HG02798 (cell line): Measurements from ENCODE around the gene PITPNM1.

ENCODE experiments used
- ATAC-seq: cut with Tn5 transposase; IDR thresholded peaks from one replicate; pipeline ENCODE4 v1.9.1; 2021; ENCODE audit warnings: mild to moderate bottlenecking; ENCODE audit not compliant: unreplicated experiment, poor library complexity

PITPNM1 gene

DNA sequence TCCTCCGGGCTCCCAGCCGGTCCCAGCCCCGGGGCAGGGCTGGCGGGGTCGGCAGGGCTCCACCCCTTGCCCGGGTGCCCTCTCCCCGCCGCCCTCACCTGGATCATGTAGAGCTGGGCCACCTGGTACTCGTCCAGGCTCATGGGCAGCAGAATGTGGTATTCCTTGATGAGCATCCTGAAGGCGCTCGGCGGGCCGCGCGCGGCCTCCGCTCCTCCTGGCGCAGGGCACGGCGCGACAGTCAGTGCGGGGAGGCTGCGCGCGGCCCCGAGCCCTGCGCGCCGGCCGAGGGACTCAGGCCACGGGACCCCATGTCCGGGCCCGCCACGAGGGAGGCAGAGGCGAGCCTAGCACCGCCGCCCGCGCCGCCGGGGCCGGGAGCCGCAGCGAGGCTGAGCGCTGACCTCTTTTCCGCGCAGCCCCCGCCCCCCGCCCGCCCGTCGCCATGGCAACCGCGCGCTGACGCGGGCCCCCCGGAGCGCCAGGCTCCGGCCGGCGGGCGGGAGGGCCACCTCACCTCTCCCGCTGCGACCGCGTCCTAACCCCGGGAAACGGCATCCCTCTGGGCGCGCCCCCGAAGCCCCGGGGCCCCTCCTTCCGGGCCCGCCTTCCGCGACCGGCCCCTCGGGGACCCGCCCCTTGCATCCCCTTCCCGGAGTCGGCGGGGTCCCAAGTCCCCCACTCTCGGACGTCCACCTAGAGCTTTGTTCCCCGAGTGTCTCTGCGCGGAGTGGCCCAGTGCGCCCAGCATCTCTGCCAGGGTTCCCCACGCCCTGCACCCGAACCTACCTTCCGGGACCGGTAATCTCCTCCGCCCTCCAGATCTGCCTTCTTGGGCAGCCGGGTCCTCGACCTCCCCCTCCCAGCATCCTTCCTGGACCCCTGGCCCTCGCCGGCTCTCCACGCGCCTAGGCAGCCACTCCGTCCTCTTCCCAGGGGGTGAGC, 886 bp downstream of the PITPNM1 start:
- no peak for ATAC-seq

DNA sequence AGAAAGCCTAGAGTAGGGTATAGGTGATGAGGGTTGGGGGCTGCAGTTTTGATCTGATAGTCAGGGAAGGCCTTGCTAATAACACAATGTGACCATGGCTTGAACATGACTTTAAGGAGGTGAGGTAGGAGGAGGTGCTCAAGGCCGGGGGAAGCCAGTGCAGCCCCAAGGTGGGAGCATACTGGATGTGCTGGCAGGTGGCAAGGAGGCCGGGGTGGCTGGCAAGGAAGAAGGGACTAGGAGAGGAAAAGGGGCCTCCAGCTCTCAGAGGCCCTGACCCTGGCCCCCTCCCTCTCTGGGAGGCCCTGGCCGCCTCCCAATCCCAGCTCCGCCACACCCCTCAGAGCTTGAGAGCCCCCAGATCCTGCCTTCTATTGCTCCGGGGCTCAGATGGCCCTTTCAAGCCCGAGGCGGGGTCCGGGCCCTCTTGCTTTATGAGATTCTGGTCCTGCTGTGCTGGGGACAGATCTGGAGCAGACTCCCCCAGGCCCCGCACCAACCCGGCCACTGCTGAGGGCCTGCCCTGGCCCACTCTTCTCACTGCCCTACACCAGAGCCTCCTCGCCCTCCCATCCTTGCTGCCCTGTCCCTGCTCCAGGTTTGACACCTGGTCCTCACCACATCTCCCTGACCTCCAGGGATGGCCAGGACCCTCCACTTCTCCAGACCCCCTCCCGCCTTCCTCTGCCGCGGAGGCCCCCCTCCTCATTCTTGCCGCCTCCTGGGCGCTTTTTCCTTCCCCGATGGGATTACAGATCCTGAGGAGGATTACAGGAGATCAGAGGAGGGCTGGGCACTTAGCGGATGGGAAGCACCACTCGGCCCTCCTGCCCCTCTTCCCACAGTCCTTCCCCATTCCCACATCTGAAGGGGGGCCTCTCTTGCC, 1.8 kb downstream of the PITPNM1 start:
- ATAC-seq: no peak

DNA sequence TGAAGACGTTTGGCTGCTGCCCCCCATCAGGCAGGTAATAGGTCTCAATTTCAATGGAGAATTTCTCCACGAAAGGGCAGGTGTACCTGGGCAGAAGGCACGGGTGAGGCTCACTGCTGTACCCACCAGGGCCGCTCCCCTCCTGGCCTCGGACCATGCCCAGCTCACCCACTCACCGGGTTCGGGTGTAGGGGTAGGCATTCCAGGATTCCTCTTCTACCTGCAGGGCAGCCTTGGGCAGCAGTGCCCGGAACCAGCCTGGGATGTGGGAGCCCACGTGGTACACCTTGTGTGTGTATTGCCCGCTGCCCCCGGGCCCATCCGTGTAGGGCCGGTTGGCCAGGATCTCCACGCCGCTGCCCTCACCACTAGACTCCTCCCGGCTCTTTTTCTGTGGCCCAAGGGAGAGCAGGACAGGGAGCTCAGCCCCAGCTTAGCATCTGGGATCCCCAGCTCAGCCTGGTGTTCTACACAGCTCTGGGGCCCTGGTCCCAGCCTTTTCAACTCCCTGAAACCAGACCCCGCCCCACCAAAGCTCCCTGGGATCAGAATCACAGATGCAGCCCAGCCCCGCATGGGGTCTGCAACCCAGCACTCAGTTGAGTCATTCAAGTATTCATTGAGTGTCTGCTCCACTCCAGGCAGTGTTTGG, 2.7 kb downstream of the PITPNM1 start:
- no peak for ATAC-seq

DNA sequence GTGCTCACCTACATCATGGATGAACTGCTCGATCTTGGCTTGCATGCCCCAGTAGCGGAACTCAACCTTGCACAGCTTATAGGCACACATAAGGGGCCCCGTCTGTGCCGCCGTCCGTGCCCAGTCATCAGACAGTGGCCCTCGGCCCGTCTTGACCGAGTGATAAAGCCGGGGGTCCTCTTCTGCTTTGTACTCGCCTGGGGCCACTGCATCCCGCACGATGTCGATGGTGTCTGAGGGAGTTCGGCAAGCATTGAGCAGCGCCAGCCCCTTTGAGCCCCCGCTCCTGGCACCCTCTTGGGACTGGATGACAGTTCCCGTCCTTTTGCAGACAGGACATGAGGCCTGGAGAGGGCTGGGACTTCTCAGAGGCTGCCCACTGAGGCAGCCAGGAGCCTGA, 3.3 kb downstream of the PITPNM1 start:
- no peak for ATAC-seq

DNA sequence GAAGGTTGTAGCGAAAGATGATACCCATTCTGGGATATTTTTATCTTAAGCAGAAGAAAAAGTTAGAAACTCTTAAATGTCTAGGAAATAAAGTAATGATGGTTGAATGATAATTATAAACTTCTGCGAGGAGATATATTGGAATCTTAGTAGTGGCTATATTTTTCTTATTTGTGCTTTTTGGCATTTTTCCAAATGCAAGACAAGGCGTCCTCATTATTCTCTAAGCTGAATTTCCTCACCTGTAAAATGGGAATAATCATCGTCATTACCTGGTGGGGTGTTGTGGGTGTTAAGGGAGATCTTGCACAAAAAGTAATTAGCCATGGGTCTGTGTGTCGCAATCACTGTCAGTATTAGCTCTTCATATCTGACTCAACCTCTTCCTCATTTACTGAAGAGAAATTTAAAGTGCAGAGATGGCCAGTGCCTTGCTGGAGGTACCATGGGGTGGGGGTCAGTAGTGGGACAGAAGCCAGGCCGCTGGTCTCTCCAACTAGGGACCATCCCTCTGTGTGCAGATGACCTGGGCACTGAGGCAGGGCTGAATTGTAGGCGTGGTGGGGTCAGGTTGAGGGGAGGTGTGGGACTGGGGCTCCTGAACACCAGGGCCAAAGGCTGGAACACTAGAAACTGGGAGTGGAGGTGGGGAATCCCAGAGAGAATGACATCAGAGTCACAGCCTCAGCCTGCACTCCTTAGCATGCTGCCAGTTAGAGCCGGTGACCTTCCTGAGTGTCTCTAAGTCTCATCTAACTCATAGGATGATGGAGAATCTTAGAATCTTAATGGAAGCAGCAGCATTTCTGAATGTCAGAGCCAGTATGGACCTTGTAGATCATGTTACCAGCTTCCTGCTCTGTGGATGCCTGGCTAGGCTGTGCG, 4.1 kb downstream of the PITPNM1 start:
- ATAC-seq: no peak

DNA sequence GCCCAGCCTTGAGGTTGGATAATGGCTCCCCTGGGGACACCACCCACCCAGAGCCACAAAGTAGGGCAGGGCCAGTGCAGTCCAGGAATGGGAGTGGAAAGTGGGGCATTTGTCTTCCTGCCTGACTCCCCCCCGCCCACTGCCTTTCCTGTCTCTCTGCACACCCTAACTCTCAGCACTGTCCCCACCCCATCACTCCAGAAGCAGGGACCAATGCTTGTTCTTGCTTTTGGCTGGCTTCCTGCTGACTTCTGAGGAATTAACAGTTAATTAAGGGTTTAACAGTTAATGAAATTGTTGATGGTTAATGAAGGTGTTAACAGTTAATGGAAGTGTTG, 4.7 kb downstream of the PITPNM1 start:
- ATAC-seq: no peak

DNA sequence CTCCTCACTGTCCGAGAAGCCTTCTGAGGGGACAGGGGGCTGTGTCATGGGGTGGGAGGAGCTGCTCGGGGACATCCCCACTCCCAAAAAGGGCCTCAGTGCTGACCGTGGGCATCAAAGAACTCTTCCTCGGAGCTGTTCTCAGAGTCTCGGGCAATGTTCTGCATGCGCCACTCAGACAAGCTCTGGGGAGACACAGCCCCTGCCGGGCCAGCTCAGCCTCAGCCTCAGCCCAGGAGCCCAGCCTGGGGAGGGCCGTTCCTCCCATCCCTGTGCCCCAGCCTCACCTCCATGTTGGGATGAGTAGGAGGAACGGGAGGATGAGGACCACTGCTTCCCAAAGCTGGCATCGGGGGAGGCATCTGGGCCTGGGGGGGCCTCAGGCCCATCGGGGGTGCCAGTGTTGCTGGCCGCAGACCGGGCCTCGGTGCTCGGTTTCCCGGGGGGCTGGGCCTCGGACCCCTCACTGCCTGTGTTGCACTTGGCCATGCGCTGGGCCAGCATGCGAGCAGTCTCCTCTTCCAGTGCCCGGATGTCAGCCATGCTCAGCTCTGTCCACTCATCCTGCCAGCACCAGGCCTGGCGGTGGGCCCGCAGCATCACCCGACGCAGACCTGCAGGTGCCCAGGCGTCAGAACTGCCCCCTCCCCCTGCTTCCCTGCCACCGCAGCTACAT, 5.2 kb downstream of the PITPNM1 start:
- no peak for ATAC-seq

DNA sequence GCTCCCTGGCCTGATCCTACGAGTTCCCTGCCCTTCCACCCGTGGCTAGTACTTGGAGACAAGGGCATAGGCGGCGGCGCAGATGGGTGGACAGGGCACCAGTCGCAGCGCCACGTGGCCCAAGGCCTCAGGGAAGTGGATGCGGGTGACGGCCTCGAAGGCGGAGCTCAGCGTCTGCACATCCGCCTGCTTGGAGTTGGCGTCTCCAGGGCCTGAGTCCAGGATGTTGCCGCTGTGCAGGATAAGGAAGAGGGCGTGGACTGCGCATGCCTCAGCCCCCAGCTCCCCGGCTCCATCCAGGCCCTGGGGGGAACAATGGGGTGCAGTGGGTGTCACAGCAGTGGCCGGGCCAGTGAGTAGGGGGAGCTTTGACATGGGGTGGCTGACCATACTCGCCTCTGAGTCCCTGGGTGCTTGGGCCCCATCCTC, 6.6 kb downstream of the PITPNM1 start:
- no peak for ATAC-seq

DNA sequence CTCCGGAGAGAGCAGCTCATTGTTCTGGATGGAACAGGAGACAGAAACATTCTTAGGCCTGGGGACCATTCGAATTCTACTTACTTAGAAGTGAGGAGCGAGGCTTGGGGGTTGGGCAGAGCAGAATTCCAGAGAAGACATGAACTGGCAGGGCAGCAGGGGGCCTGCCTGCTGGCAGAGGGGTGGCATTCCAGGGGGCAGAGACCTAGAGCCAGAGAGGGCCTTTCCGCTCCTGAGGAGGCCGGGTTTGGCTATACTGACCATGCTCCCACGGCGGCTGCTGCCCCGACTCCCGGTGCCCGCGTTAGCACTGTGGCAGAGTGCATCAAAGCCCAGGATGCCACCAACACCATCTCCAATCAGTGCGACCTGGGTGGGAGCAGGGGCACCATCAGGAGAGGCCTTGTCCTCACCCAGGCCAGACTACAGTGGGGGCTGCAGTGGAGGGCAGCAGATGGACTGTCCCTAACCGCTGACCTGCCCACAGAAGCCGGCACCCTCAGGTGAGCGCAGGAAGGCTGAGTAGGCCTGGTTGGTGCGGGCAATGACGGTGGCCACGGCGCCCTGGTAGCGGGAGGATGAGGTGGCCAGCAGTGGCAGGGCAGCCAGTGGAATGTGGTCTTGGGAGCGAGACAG, 7.4 kb downstream of the PITPNM1 start:
- no peak for ATAC-seq

DNA sequence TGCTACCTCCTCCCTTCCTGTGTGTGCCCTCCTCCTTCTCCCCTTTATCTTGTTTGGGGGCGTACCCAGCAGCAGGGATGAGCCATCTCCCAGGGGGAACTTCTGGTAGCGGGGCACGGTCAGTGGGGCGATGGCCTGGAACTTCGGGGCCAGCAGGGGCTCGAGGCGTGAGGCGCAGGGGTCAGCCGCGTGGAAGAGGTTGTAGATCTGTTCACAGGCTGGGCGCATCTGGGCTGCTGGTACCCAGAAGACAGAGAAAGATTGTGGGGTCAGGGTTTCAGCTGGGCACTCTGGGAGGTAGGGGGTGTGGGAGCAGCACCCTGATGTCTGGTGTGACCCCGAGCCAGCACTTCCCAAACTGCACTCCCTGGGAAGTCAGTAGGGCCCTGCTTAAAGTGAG, 9.1 kb downstream of the PITPNM1 start:
- ATAC-seq: no peak

DNA sequence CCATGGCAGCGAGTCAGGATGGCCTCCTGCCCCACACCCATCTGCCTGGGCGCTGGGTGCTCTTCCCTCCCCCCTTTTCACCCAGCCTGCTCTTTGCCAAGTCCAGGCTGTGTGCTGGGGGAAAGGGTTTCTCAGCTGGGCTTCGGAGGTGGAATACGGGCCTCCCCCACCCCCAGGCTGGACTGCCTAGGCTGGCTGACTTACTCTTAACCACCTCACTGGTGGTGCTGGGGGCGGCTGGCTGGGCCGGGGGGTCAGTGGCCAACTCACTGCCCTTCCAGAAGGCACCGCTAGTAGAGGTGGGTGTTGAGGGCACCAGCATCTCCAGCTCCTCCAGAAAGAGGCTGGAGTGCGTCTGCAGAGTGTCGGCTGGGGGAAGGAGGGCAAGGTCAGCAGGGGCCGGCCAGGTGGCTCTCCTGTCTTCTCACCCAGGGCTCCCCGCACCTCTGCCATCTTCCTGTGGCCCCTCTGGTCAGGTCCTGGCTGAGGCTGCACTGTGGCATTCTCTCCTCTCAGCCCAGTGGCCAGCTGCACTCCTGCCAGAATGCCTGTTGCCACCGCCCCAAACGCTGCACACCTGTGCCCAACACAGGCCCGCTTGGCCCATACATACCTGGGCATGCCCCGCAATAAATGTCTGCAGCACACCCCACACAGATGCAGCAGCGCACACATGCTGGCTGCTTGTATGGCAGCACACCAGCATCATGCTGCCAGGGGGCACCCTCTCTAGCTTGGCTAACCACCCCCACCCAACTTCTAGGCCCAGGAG, 9.7 kb downstream of the PITPNM1 start:
- ATAC-seq: no peak

DNA sequence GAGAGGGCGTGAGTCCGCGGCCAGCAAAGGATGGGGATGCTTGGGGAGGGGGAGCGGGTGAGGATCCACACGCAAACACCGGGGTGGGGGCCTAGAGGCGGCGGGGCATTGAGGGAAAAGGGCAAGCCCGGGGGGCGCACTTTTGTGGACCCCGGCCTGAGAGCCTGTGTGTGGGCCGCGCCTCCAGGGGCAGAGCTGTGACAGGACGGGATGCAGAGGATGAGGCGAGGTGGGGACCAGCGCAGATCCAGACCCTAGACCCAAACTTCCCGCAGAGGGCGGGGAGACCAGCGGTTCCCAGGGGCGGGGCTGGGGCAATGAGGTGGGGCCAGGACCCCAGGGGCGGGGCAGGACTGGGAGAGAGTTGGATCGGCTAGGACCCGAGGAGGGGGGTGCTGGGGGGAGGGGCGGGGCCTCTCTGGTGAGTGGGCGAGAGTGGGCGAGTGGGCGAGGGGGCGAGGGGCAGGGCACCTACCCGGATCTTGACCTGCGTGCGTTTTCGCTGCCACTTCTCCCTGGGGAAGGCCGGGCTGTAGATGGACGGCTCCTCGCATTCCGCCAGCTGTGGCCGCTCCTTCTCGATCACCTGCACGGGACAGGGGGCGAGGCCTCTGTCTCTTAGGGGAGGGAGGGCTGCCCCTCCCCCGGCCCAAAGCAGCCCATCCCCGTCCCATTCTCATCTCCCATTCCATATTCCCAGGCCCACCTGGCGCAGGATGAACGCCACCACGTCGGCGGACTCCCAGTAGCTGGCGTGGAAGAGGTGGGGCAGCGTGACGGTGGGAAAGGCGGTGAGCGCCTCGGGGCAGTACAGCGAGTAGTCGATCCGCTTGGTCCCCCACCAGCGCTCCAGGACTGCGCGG, 10.6 kb downstream of the PITPNM1 start:
- no peak for ATAC-seq

DNA sequence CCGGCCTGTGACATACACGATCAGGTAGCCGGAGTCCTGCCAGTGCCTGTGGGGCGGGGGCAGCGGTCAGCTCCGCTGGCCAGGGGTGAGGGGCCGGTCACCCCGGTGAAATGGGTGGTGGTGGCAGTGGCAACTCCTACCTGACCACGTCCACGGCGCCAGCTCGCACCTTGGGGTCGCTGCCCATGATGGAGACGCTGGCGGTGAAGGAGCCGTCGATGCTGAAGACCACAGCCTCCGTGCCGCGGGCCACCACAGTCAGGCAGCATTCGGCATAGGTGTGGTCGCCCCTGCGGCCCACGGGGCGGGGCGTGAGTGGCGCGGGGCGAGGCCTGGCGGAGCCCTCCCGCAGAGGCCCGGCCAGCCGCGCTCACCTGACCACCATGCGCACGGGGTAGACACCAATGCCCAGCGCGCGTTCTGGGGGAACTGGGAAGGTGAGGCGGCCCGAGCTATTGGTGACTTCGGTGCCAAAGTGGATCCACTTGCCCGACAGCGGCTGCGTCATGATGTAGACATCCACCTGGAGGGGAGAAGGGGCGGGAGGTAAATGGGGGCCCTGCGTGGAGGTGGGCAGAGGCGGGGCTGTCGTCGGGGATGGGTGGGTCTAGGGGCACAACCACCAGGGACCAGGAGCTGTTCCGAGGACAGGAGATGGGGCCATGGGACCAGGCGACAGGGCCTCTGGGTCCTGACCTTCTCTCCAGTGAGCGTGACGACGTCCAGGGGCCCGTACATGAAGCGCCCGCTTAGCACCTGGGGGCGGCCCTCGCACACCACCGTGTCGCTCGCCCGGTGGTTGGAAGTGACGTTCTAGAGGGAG, 11.4 kb downstream of the PITPNM1 start:
- ATAC-seq: no peak

DNA sequence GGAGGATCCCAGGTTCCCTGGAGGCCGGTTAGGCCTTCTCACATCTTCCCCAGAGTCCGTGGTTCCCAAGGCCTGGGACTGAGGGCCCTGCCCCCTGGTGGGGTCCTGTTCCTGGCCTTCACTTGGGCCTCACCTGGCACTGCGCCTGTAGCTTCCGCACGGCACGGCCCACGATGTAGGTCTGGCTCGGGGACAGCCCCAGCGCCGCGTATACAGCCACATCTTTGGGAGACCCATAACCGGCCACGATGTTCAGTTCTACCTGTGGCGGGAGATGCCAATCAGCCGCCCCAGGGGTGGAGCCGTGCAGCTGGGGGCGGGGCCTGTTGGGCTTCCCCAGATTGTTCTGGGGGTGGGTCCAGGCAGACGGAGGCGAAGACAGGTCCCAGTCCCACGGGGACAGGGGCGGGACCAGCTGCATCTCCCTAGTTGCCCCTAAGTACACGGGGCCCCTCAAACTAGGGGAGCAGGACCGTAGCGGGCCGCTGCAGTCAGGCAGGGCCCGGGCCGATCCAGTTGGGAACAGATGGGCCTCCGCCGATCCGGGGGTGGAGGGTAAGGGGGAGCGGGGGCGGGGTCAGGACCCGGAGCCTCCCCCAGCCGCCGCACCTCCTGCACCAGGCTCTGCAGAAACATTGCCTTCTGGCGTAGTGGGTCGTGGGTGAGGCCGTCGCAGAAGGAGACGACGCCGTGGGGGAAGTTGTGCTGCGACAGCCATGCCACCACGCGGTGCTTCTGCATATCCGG, 12.2 kb downstream of the PITPNM1 start:
- no peak for ATAC-seq

DNA sequence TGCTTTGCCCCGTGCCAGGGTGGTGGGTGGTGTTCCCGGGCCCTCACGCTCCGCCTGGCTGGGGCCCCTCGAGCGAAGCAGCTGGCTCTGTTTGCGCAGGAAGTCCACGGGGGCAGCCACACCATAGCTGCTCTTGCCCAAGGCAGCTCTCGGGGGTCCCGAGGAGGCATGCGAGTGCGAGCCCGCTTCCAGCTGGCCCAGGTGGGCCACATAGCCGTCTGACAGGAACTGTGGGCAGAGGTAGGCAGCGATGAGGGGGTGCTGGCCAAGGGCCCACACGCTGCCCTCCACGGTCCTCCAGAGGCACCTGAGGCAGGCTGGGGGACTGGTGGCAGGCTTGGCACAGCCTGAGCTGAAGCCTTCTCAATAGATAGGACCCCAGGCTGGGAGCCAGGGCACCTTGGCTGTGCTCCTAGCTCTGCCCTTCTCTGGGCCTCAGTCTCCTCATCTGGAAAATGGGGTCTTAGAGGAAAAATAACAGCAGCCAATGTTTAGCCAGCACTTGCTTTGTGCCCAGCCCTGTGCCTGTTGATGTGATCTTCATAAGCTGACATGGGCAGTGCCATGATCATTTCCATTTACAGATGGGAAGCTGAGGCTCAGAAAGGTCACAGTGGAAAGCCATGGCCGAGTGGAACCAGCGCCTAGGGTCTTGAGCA, 13.0 kb downstream of the PITPNM1 start:
- ATAC-seq: no peak
